HG03135 (cell line): ENCODE measurements around the gene MFN2.

Source experiments
- ATAC-seq: cut with Tn5 transposase; IDR thresholded peaks from one replicate; pipeline ENCODE4 v1.9.1; 2021; ENCODE audit warnings: mild to moderate bottlenecking, moderate library complexity; ENCODE audit not compliant: unreplicated experiment

Gene MFN2

DNA sequence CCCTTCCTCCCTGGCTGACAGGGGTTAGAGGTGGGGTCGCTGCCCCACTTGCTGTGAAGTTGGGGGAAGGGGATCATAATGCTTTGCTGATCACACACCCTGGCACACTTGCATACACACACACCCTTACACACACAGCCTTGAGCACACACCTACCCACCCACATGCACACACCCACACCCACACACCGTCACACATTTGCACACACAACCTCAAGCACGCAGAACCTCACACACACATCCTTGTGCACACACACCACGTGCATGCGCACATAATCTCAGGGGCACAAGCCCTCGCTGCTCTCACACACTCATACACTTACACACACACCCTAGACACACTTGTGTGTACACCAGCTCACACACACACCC is 66.5 kb downstream of the MFN2 start:
- no peak for ATAC-seq

- peak; percentile 45 for ATAC-seq
Observed at GRCh38 chr1:12047120-12047876, 67.1 kb downstream of the MFN2 start.

- no peak for ATAC-seq
Observed at GRCh38 chr1:12048372-12048771, 68.1 kb downstream of the MFN2 start.

GRCh38 chr1:12049616-12050015 is 69.4 kb downstream of the MFN2 start:
- ATAC-seq, result no peak

DNA sequence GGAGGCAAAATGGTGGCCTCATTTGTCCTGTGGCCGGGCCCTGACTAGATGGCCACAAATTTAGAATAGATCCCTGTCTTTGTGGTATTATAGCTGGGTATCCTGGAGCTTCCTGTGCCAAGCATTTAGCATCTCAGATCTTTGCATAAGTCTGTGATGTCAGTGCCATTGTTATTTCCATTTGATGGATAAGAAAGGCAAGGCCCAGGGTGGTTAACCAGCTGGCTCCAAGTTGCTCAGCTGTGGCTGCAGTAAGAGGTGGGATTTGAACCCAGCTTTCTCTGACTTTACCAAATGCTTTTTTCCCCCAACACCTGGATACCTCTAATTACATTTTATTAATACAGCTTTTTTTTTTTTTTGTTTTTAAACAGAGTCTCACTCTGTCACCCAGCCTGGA is 71.1 kb downstream of the MFN2 start:
- ATAC-seq, result no peak

DNA sequence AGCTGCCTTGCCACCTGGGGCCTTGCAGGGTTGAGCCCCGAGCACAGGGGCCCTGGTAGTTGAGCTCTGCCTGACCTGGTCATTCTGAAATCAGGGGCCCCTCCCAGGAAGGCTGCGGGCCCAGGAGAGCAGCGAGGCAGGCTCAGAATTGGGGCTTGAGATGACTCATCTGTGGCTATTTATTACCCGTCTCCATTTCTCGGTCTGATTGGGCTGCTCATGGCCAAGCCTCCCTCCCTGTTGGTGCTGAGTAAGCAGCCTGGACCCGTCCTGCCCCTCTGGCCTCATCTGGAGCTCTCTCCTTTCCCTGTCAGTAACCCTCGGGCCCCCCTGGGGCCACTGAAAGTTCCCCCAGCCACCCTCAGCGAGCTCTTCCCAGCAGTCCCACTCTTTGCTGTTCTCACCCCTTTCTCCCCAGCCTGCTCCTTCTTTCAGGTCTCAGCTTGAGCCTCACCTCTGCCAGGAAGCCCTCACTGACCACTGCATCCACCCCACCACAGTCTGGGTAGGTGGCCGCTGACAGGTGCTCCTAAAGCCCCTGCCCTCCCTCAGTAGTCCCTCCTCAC is 71.8 kb downstream of the MFN2 start:
- peak; percentile 63 for ATAC-seq

DNA sequence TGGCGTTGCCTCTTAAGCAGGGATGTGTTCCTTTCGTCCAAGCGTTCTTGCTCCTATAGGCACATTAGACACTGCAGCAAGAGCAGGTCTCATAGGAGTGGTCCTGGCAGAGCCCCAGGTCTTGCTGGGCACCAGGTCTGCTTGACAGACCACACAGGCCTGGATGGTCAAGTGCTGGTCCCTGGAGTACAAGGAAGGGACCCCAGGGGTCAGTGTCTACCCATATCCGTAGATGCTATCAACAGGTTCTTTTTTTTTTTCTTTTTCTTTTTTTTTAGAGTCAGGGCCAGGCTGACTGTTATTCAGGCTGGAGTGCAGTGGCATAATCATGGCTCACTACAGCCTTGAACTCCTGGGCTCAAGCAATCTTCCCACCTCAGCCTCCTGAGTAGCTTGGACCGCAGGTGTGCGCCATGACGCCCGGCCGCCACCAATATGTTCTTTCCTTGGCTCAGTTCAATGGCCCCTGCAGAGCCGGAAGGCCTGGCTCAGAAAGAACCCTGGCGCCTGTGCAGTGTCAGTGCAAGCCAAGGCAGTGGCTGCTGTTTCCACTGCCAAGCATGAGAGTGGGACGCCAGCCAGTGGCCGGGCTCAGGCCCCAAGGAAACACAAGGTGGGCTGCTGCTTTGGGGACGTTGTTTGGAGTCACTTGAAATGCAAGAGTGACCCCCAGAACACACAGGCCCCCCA is 72.9 kb downstream of the MFN2 start:
- no peak for ATAC-seq

- no peak for ATAC-seq
Observed at GRCh38 chr1:12053752-12054548, 73.7 kb downstream of the MFN2 start.

DNA sequence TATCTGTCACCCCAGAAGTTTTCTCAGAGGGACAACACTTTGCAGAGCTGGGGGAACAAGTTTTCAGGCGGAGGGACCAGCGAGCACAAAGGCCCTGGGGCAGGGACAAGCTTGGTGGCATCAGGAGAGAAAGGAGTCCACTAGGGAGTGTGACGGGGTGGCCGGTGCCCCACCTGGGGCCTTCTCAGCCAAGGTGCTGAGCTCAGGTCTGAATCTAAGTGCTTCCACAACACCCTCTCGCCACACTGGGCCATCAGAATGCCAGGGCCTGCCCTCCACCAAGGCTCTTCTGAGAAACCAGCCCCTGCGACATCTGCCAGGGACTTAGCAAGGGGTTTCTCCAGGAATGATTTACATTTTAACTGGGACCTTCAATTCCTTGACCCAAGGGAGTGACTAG is 75.0 kb downstream of the MFN2 start:
- ATAC-seq, result no peak

GRCh38 chr1:12056331-12056841 is 76.1 kb downstream of the MFN2 start:
- ATAC-seq, result no peak

DNA sequence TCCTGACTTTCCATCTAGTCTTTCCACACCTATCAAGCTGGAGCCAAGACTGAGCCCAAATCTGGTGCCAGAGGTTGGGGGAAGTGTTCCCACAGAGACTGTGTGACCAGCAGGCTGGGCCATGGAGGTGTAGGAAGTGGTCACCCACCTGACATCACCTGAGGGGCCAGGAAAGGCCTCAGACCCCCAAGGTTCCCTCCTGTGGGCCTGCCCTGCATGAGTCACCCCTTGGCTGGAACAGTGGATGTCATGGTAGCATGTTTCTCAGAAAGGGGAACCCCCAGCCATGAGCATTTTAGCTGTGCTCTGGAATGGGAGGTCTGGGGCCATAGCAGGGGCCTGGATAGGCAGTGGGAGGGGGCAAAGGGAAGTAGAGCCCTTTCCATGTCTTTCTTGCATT is 77.1 kb downstream of the MFN2 start:
- ATAC-seq, result no peak

- ATAC-seq, result no peak
Observed at GRCh38 chr1:12057940-12058687, 77.9 kb downstream of the MFN2 start.

- ATAC-seq, result no peak
Observed at GRCh38 chr1:12059226-12059625, 79.0 kb downstream of the MFN2 start.

DNA sequence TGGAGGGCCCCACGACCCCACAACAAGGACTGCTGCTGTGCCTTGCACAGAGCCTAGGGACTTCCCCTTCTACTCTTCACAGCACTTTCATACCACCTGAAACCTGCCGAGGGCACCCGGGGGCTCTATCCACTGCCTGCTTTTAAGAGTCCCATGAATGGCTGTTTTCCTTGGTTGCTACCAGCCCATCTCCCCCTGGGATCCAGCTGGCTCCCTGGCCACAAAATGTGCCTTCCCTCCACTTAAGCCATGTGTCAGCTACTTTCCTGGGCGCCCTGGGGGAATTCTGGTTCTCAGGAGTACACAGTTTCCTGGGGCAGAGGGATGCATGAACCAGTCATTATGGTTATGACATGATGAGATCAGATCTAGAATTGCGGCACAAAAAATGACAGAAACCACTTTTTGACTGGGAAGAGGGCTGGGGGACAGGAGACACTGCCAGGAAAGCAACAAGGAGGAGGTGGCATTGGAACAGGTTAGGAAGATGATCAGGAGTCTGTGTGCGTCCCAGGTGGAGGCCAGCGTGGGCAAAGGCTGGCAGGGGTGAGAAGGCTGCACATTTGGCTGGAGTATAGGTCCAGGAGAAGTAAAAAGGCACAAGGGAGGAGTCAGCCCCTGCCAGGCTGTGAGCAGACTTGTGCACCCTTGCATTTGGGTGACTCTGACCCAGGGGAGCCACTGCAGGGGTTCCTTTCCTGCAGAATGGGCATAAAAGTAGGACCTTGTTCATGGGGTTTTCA is 79.6 kb downstream of the MFN2 start:
- ATAC-seq, result no peak

DNA sequence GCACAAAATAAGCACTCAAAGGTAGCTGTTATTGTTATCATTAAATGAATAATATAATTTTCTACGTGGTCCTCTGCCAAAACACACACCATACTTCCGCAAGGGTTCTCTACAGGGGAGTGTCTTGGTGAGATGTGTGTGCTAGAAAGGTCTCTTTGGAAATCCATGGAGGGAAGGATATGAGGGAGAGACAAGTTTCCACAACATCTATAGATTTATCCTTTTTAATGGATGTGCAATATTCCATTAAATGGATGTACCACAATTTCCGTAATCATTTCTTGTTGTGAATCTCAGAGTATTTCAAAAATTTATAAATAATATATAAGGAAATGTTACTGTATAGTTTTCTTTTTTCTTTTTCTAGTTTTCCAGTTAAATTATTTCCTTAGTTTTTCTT is 80.3 kb downstream of the MFN2 start:
- ATAC-seq, result no peak
